ENCODE measurements around the gene SVEP1. TPM values are rescaled to one million over a fixed set of nuclear protein-coding genes. Genes with fewer than 3 reads are reported as not detected.

SVEP1 gene
- polyA plus RNA-seq, 1 of the 3 experiments (the other 2 are of a cell fraction) = 0.10 TPM

GRCh38 chr9:110427497-110428104 lies 151.9 kb downstream of the SVEP1 start (continued):
- TF ChIP-seq CHD2 (IDR thresholded peaks at IDR 0.05; ENCODE audit: low read length, partially characterized antibody) = no peak

GRCh38 chr9:110426052-110426709 lies 153.4 kb downstream of the SVEP1 start:
- POLR2A ChIA-PET = no interaction called here
- WGBS (ENCODE audit: low lambda C conversion rate) = 82% methylated on average over 2 of the region's 2 CpGs
- DNase-seq = no peak
- no peaks in the 10 kb centered on the region for H3K9me2 ChIP-seq
- H2AFZ ChIP-seq (ENCODE audit: low read depth) = no peak overlapping the region
- H3K36me3 ChIP-seq (replicated peaks in 1 of 2; ENCODE audit: control insufficient read depth in 1 of 2, insufficient read depth in 2 of 2, low read length in 1 of 2) = no peaks in the 10 kb centered on the region
- H3K9me3 ChIP-seq = no peaks in the 10 kb centered on the region
- H3K27ac ChIP-seq (ENCODE audit: low read depth in 2 of 2, low read length in 1 of 2) = no peak overlapping the region
- no peaks in the 10 kb centered on the region; the same call in 1 of the 2 replicates for H3K27me3 ChIP-seq (ENCODE audit: insufficient read depth)
- no peaks in the 10 kb centered on the region for H3K79me2 ChIP-seq (ENCODE audit: insufficient read depth)
- H4K20me1 ChIP-seq (ENCODE audit: insufficient read depth) = no peaks in the 10 kb centered on the region
- TF ChIP-seq RXRA (IDR thresholded peaks at IDR 0.05; ENCODE audit: borderline replicate concordance, low read depth) (no peak), JUND (IDR thresholded peaks at IDR 0.05) (no peak), RFX5 (IDR thresholded peaks at IDR 0.05; ENCODE audit: low read length) (no peak), EP300 (IDR thresholded peaks at IDR 0.05; ENCODE audit: borderline replicate concordance in 1 of 2, low read depth in 1 of 2, low read length in 1 of 2) (no peak), CTCF (IDR thresholded peaks at IDR 0.05) (peak; percentile 49), MEF2A (IDR thresholded peaks at IDR 0.05; ENCODE audit: borderline replicate concordance, low read depth) (no peak), GATA2 (CRISPR knock-in tag; IDR thresholded peaks at IDR 0.05) (no peak), PBX3 (IDR thresholded peaks at IDR 0.05) (no peak), REST (IDR thresholded peaks at IDR 0.05; ENCODE audit: low read depth, low read length) (no peak), YY1 (IDR thresholded peaks at IDR 0.05; ENCODE audit: low read depth) (no peak), CHD2 (IDR thresholded peaks at IDR 0.05; ENCODE audit: low read length, partially characterized antibody) (no peak), RAD21 (IDR thresholded peaks at IDR 0.05; ENCODE audit: low read length) (0 out of 2 replicates have a peak, but pooled peaks have one; percentile 4), POLR2AphosphoS5 (IDR thresholded peaks at IDR 0.05; ENCODE audit: low read depth, low read length) (no peak), RCOR1 (IDR thresholded peaks at IDR 0.05; ENCODE audit: low read length) (no peak), ZBTB33 (IDR thresholded peaks at IDR 0.05; ENCODE audit: borderline replicate concordance, low read depth) (no peak)
- H3K4me1 ChIP-seq (ENCODE audit: control insufficient read depth in 1 of 2, insufficient read depth in 2 of 2, low read depth in 1 of 2, low read length in 1 of 2) = no peaks in the 10 kb centered on the region
- CTCF ChIA-PET = interaction anchor here (1.9 kb wide), 1 partner anchor 193 kb away, joined by 12 read pairs; no protein-coding TSS in a partner anchor
- no peaks in the 10 kb centered on the region for H3F3A ChIP-seq (replicated peaks; ENCODE audit: insufficient read depth)
- H3K4me3 ChIP-seq (ENCODE audit: low read depth in 2 of 2, low read length in 1 of 2) = no peak overlapping the region
- H3K4me2 ChIP-seq = no peak overlapping the region
- H3K9ac ChIP-seq = no peak overlapping the region

All from SK-N-SH (cell line).